K562 (cell line): Measurements from ENCODE around the gene VWA7. TPM values are rescaled to one million over a fixed set of nuclear protein-coding genes. Genes with fewer than 3 reads are reported as not detected.

Experiments used
- BRD4 ChIP-seq: fragments of 200-600 bp; sonication (generic); IDR thresholded peaks from 2 replicates; pipeline ENCODE4 v1.6.1; 2017; ENCODE audit warnings: inconsistent platforms
- CAMTA2 ChIP-seq: fragments of 250-450 bp; sonication (Bioruptor Pico); conservative IDR thresholded peaks from 2 replicates; pipeline ENCODE4 v1.5.1; 2022
- ELK3 ChIP-seq: fragments of 450-650 bp; formaldehyde crosslinking; IDR thresholded peaks from 2 replicates; pipeline ENCODE4 v1.4.0; 2020; ENCODE audit warnings: mild to moderate bottlenecking
- ETV1 ChIP-seq: fragments of 450-650 bp; conservative IDR thresholded peaks from 2 replicates; pipeline ENCODE4 v1.6.1; 2016; ENCODE audit warnings: missing genetic modification characterization, control low read depth, low read depth, missing compliant biosample characterization
- MCM7 ChIP-seq, 2 experiments: fragments of 450-650 bp; IDR thresholded peaks; 2 replicates each; pipeline ENCODE4 v1.6.1; 2016 to 2018
- OTX1 ChIP-seq: fragments of 450-650 bp; formaldehyde crosslinking; IDR thresholded peaks from 2 replicates; pipeline ENCODE4 v1.4.0; 2022; ENCODE audit warnings: mild to moderate bottlenecking
- PTTG1 ChIP-seq: fragments of 450-650 bp; IDR thresholded peaks from 2 replicates; pipeline ENCODE4 v1.6.1; 2016; ENCODE audit warnings: low read depth, mild to moderate bottlenecking, missing genetic modification characterization, missing compliant biosample characterization
- STAT6 ChIP-seq: sonication (generic); formaldehyde crosslinking; IDR thresholded peaks from 2 replicates; pipeline ENCODE4 v1.8.1; 2023; ENCODE audit warnings: mild to moderate bottlenecking, missing genetic modification reagents
- TRIM25 ChIP-seq: fragments of 450-650 bp; IDR thresholded peaks from 2 replicates; pipeline ENCODE4 v1.7.0; 2016; ENCODE audit warnings: borderline replicate concordance
- ZBTB17 ChIP-seq: fragments of 450-650 bp; formaldehyde crosslinking; IDR thresholded peaks from 2 replicates; pipeline ENCODE4 v1.4.0; 2020; ENCODE audit warnings: mild to moderate bottlenecking
- ZFP36 ChIP-seq: fragments of 150-350 bp; IDR thresholded peaks from 2 replicates; pipeline ENCODE4 v1.6.1; 2018; ENCODE audit warnings: low read length, low read depth; ENCODE audit not compliant: partially characterized antibody
- ZNF316 ChIP-seq: fragments of 450-650 bp; IDR thresholded peaks from 2 replicates; pipeline ENCODE4 v1.6.1; 2016
- polyA plus RNA-seq, 8 experiments: library from polyadenylated mRNA; depleted of rRNA in 4 of 8; stranded (reverse) in 5 of 8; unstranded in 3 of 8; fragments of >200 nt; fragmentation: Nextera tagmentation in 2 of 8; fragmentation: Illumina TruSeq in 1 of 8; extraction: Ambion mirVana in 2 of 8; extraction: Trizol in 1 of 8; gene quantifications; 2 replicates each; pipeline versions ENCODE4 v1.2.1 to v1.2.3, GENCODE V29; 2011 to 2014; ENCODE audit warnings: inconsistent platforms in 1 of 8, missing spikeins in 1 of 8
- total RNA-seq, 7 experiments: library from RNA; depleted of rRNA in 6 of 7; stranded (reverse); fragments of >200 nt in 6 of 7; fragmentation: Illumina TruSeq in 2 of 7; extraction: Trizol in 2 of 7; gene quantifications; 2 replicates each; pipeline versions ENCODE4 v1.2.1 to v1.2.3, GENCODE V29; 2011 to 2021; ENCODE audit warnings: low replicate concordance in 1 of 7
- TF ChIP-seq, protein P1 (sequence below): fragments of 250-450 bp; sonication (Bioruptor Pico); IDR thresholded peaks from 2 replicates; pipeline ENCODE4 v1.5.0; 2021; ENCODE audit warnings: mild to moderate bottlenecking, borderline replicate concordance
- TF ChIP-seq, protein P2 (sequence below): fragments of 450-650 bp; IDR thresholded peaks from 2 replicates; pipeline ENCODE4 v1.6.1; 2018; ENCODE audit warnings: mild to moderate bottlenecking, low read depth; ENCODE audit not compliant: partially characterized antibody
- TF ChIP-seq, protein P3 (sequence below): sonication (generic); formaldehyde crosslinking; IDR thresholded peaks from 2 replicates; pipeline ENCODE4 v1.8.0; 2022; ENCODE audit warnings: mild to moderate bottlenecking, missing genetic modification reagents, borderline replicate concordance

VWA7 gene
- total and polyA plus RNA-seq, 9 of the 15 experiments (the other 6 are each of a cell fraction or from before 2014, with no cell fraction given) = 0.18 to 2.9 (median 0.95) TPM

GRCh38 chr6:31737315-31737990, 39.7 kb downstream of the VWA7 start (continued):
- TF ChIP-seq MCM7 (IDR thresholded peaks at IDR 0.05) = 0 out of 4 replicates have a peak, but pooled peaks of 1 of the 2 experiments have one; percentile 40
- no peak for TF ChIP-seq ZFP36
- TF ChIP-seq ETV1 (tag) = peak; percentile 43; the same call in 1 of the 2 replicates
- 0 out of 2 replicates have a peak, but pooled peaks have one; percentile 24 for TF ChIP-seq ZBTB17 (CRISPR knock-in tag)
- TF ChIP-seq STAT6 (CRISPR knock-in tag) = no peak
- TF ChIP-seq ZNF316 = peak; percentile 51; the same call in 1 of the 2 replicates
- TF ChIP-seq PTTG1 (tag) = no peak
- TF ChIP-seq, protein P1, sequence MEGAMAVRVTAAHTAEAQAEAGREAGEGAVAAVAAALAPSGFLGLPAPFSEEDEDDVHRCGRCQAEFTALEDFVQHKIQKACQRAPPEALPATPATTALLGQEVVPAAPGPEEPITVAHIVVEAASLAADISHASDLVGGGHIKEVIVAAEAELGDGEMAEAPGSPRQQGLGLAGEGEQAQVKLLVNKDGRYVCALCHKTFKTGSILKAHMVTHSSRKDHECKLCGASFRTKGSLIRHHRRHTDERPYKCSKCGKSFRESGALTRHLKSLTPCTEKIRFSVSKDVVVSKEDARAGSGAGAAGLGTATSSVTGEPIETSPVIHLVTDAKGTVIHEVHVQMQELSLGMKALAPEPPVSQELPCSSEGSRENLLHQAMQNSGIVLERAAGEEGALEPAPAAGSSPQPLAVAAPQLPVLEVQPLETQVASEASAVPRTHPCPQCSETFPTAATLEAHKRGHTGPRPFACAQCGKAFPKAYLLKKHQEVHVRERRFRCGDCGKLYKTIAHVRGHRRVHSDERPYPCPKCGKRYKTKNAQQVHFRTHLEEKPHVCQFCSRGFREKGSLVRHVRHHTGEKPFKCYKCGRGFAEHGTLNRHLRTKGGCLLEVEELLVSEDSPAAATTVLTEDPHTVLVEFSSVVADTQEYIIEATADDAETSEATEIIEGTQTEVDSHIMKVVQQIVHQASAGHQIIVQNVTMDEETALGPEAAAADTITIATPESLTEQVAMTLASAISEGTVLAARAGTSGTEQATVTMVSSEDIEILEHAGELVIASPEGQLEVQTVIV (CRISPR knock-in tag) = peak; percentile 77; the same call in 1 of the 2 replicates
- TF ChIP-seq, protein P2, sequence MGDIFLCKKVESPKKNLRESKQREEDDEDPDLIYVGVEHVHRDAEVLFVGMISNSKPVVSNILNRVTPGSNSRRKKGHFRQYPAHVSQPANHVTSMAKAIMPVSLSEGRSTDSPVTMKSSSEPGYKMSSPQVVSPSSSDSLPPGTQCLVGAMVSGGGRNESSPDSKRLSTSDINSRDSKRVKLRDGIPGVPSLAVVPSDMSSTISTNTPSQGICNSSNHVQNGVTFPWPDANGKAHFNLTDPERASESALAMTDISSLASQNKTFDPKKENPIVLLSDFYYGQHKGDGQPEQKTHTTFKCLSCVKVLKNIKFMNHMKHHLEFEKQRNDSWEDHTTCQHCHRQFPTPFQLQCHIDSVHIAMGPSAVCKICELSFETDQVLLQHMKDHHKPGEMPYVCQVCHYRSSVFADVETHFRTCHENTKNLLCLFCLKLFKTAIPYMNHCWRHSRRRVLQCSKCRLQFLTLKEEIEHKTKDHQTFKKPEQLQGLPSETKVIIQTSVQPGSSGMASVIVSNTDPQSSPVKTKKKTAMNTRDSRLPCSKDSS = peak; percentile 35
- 0 out of 2 replicates have a peak, but pooled peaks have one; percentile 45 for TF ChIP-seq ELK3 (CRISPR knock-in tag)
- TF ChIP-seq BRD4 = peak; percentile 83; the same call in 1 of the 2 replicates
- TF ChIP-seq TRIM25 = peak; percentile 92; the same call in 1 of the 2 replicates
- peak; percentile 91; the same call in 1 of the 2 replicates for TF ChIP-seq CAMTA2 (CRISPR knock-in tag)
- TF ChIP-seq, protein P3, sequence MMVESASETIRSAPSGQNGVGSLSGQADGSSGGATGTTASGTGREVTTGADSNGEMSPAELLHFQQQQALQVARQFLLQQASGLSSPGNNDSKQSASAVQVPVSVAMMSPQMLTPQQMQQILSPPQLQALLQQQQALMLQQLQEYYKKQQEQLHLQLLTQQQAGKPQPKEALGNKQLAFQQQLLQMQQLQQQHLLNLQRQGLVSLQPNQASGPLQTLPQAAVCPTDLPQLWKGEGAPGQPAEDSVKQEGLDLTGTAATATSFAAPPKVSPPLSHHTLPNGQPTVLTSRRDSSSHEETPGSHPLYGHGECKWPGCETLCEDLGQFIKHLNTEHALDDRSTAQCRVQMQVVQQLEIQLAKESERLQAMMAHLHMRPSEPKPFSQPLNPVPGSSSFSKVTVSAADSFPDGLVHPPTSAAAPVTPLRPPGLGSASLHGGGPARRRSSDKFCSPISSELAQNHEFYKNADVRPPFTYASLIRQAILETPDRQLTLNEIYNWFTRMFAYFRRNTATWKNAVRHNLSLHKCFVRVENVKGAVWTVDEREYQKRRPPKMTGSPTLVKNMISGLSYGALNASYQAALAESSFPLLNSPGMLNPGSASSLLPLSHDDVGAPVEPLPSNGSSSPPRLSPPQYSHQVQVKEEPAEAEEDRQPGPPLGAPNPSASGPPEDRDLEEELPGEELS = peak; percentile 13; the same call in 1 of the 2 replicates
- TF ChIP-seq OTX1 = 0 out of 2 replicates have a peak, but pooled peaks have one; percentile 17
